OCI-LY7 (cell line): ENCODE data around the gene CPHXL2. TPM values are rescaled to one million over a fixed set of nuclear protein-coding genes. Genes with fewer than 3 reads are reported as not detected.

Experiments used
- BruUV-seq: library from RNA; stranded (reverse); fragments of 400-500 nt; replicated peaks from 2 replicates; lab custom pipeline; 2021; lab: Mats Ljungman, UMichigan
- CTCF ChIA-PET: fragments of 300-600 bp; sonication (Branson Sonifier 250); formaldehyde crosslinking; loops from one replicate; lab custom pipeline; 2022; ENCODE audit warnings: antibody characterized with exemption; ENCODE audit not compliant: unreplicated experiment; lab: Charles Lee
- POLR2A ChIA-PET: fragments of 300-600 bp; sonication (Branson Sonifier 250); formaldehyde crosslinking; loops from one replicate; lab custom pipeline; 2022; ENCODE audit warnings: antibody characterized with exemption; lab: Charles Lee
- DNase-seq: peaks from one replicate; pipeline ENCODE4 v3.0.0-alpha.2; 2015; ENCODE audit warnings: low spot score
- H2AFZ ChIP-seq: fragments of 200-600 bp; sonication (generic), shearing (Covaris generic); 2 replicates; pipeline ENCODE4 v1.6.1; 2014; ENCODE audit warnings: mild to moderate bottlenecking, antibody characterized with exemption, low read length, moderate library complexity
- H3K27ac ChIP-seq: fragments of 200-600 bp; sonication (generic); 2 replicates; pipeline ENCODE4 v1.5.1; 2014; ENCODE audit warnings: mixed run types, low read depth, mild to moderate bottlenecking, moderate library complexity, low read length, inconsistent platforms; ENCODE audit not compliant: poor library complexity, severe bottlenecking
- H3K36me3 ChIP-seq: fragments of 200-600 bp; sonication (generic); 2 replicates; pipeline ENCODE4 v1.6.1; 2014; ENCODE audit warnings: mild to moderate bottlenecking, antibody characterized with exemption, low read length, moderate library complexity, mixed read lengths; ENCODE audit not compliant: insufficient read depth
- H3K4me1 ChIP-seq: fragments of 200-600 bp; sonication (generic); 2 replicates; pipeline ENCODE4 v1.5.1; 2014; ENCODE audit warnings: mild to moderate bottlenecking, low read length; ENCODE audit not compliant: insufficient read depth, poor library complexity, severe bottlenecking
- H3K4me2 ChIP-seq: fragments of 200-600 bp; sonication (generic); 2 replicates; pipeline ENCODE4 v1.6.1; 2014; ENCODE audit warnings: mild to moderate bottlenecking, low read length
- H3K4me3 ChIP-seq: fragments of 200-600 bp; sonication (generic); 2 replicates; pipeline ENCODE4 v1.5.1; 2014; ENCODE audit warnings: mild to moderate bottlenecking, low read depth, low read length; ENCODE audit not compliant: poor library complexity, severe bottlenecking
- H3K79me2 ChIP-seq: fragments of 200-600 bp; sonication (generic); 2 replicates; pipeline ENCODE4 v1.6.1; 2016; ENCODE audit warnings: low read depth, mild to moderate bottlenecking, low read length, moderate library complexity, mixed read lengths; ENCODE audit not compliant: insufficient read depth
- H3K9me2 ChIP-seq: fragments of 200-600 bp; sonication (generic); 2 replicates; pipeline ENCODE4 v1.6.1; 2016; ENCODE audit warnings: mild to moderate bottlenecking, low read length, mixed read lengths; ENCODE audit not compliant: insufficient read depth
- H3K9me3 ChIP-seq: fragments of 200-600 bp; sonication (generic); 2 replicates; pipeline ENCODE4 v1.6.1; 2014; ENCODE audit warnings: mild to moderate bottlenecking, mixed run types, low read length, mixed read lengths
- H4K20me1 ChIP-seq: fragments of 200-600 bp; sonication (generic); 2 replicates; pipeline ENCODE4 v1.6.1; 2014; ENCODE audit warnings: mild to moderate bottlenecking, antibody characterized with exemption, low read length, moderate library complexity, mixed read lengths; ENCODE audit not compliant: insufficient read depth
- EZH2phosphoT487 ChIP-seq: fragments of 200-600 bp; sonication (generic); IDR thresholded peaks from 2 replicates; pipeline ENCODE4 v1.6.1; 2018; ENCODE audit warnings: low read depth, borderline replicate concordance, mild to moderate bottlenecking, mixed run types, antibody characterized with exemption, low read length, moderate library complexity, mixed read lengths
- intact Hi-C: fragments of 100-400 bp; cut with micrococcal nuclease; formaldehyde crosslinking; loops from one replicate; pipeline ENCODE4 v1.10.0; 2022; ENCODE audit not compliant: unreplicated experiment
- small RNA-seq: library from RNA; depleted of rRNA; stranded (forward); fragments of <200 nt; gene quantifications from one replicate; pipeline ENCODE3, GENCODE V24; 2014
- total RNA-seq, 2 experiments: library from RNA; depleted of rRNA in 1 of 2; stranded (reverse); fragments of >200 nt in 1 of 2; shearing (Covaris generic) in 1 of 2; gene quantifications; 2 replicates each; pipeline ENCODE4 v1.2.3, GENCODE V29; 2014 to 2022
- TF ChIP-seq, protein P1 (sequence below): fragments of 200-600 bp; sonication (generic); conservative IDR thresholded peaks from 2 replicates; pipeline ENCODE4 v1.5.1; 2014; ENCODE audit warnings: mild to moderate bottlenecking, antibody characterized with exemption, low read length, moderate library complexity, mixed read lengths

Gene CPHXL2
- total RNA-seq, 2 experiments from 2014 or later: not detected

DNA sequence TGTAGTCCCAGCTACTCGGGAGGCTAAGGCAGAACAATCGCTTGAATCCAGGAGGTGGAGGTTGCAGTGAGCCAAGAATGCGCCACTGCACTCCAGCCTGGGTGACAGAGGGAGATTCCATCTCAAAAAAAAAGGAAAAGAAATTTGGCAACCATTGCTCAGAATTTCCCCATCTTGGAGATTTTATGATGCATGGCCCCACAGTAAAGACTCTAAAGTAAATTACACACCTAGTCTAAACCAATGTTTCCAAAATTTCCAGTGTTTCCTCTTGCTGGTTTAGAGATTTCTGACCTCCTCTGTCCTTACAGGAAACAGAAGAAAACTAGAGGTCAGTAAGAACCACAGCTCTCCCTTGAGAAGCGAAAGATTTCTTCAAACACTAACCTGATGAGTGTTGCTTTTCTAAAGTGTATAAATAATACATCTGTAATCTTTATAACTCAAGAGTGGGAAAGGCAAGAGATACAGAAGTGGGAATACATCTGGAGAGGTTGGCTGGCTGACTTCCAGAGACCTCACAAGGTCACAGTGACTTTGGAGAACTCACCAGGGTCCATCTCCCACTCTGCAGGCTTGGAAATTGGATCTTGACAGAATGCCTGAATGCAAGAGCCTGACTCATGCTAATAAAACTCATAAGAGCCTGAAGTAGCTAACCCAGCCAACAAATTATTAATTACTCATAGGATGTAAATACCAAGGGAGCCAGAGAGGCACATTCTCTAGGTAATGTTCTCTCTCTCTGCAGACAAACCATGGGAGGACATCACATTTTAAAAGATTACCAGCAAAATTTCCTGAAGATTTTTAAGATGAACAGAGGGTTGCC, 62.5 kb downstream of the CPHXL2 start:
- no peak overlapping the region for H3K4me3 ChIP-seq
- DNase-seq: no peak
- no peak overlapping the region for H3K4me2 ChIP-seq
- POLR2A ChIA-PET: interaction anchor here (0.5 kb wide), 1 partner anchor 196 kb away, joined by 3 read pairs; no protein-coding TSS in a partner anchor
- CTCF ChIA-PET: interaction anchor here (1.0 kb wide), 1 partner anchor 59 kb away, joined by 3 read pairs; no protein-coding TSS in a partner anchor
- H3K9me3 ChIP-seq: no peaks in the 10 kb centered on the region
- no peaks in the 10 kb centered on the region for H4K20me1 ChIP-seq
- H3K27ac ChIP-seq: no peak overlapping the region
- no peaks in the 10 kb centered on the region for H3K9me2 ChIP-seq
- H3K36me3 ChIP-seq: peaks cover 99% of the 10 kb centered on the region
- H3K4me1 ChIP-seq: no peaks in the 10 kb centered on the region
- H2AFZ ChIP-seq: no peak overlapping the region
- TF ChIP-seq EZH2phosphoT487: no peak
- TF ChIP-seq, protein P1, sequence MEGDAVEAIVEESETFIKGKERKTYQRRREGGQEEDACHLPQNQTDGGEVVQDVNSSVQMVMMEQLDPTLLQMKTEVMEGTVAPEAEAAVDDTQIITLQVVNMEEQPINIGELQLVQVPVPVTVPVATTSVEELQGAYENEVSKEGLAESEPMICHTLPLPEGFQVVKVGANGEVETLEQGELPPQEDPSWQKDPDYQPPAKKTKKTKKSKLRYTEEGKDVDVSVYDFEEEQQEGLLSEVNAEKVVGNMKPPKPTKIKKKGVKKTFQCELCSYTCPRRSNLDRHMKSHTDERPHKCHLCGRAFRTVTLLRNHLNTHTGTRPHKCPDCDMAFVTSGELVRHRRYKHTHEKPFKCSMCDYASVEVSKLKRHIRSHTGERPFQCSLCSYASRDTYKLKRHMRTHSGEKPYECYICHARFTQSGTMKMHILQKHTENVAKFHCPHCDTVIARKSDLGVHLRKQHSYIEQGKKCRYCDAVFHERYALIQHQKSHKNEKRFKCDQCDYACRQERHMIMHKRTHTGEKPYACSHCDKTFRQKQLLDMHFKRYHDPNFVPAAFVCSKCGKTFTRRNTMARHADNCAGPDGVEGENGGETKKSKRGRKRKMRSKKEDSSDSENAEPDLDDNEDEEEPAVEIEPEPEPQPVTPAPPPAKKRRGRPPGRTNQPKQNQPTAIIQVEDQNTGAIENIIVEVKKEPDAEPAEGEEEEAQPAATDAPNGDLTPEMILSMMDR: no peak
- no TSS peak for BruUV-seq
- no peaks in the 10 kb centered on the region for H3K79me2 ChIP-seq
- intact Hi-C loops: no loop called here

Small RNA genes within 50 kb of the gene (small RNA-seq; reads per million reads assigned to genes)
- gene RN7SL520P: not detected

Other genes with a start within 250 kb of the CPHXL2 start
- 30.0 and 55.1 TPM in 2 replicates for gene CFDP1, start 243.5 kb downstream of the CPHXL2 start, total RNA-seq (2014; rRNA removed; shearing (Covaris generic))
- gene CFDP1, start 243.5 kb downstream of the CPHXL2 start, total RNA-seq (2022): 55.4 and 57.6 TPM in 2 replicates
- gene TMEM170A, start 212.3 kb downstream of the CPHXL2 start, total RNA-seq (2014; rRNA removed; shearing (Covaris generic)): 25.7 and 29.0 TPM in 2 replicates
- gene TMEM170A, start 212.3 kb downstream of the CPHXL2 start, total RNA-seq (2022): 27.3 and 29.4 TPM in 2 replicates
- 0.06 TPM in 1 of 2 replicates, not detected in the other for gene CHST6, start 181.6 kb downstream of the CPHXL2 start, total RNA-seq (2014; rRNA removed; shearing (Covaris generic))
- gene CHST6, start 181.6 kb downstream of the CPHXL2 start, total RNA-seq (2022): 0.13 TPM in 1 of 2 replicates, not detected in the other
- 0.19 and 0.54 TPM in 2 replicates for gene CHST5, start 140.9 kb downstream of the CPHXL2 start, total RNA-seq (2014; rRNA removed; shearing (Covaris generic))
- 0.10 and 0.89 TPM in 2 replicates for gene CHST5, start 140.9 kb downstream of the CPHXL2 start, total RNA-seq (2022)
- 5.6 and 6.9 TPM in 2 replicates for gene TMEM231, start 120.8 kb downstream of the CPHXL2 start, total RNA-seq (2014; rRNA removed; shearing (Covaris generic))
- gene TMEM231, start 120.8 kb downstream of the CPHXL2 start, total RNA-seq (2022): 6.6 and 10.0 TPM in 2 replicates
- 37.0 and 57.7 TPM in 2 replicates for gene GABARAPL2, start 110.6 kb downstream of the CPHXL2 start, total RNA-seq (2014; rRNA removed; shearing (Covaris generic))
- 91.6 and 93.5 TPM in 2 replicates for gene GABARAPL2, start 110.6 kb downstream of the CPHXL2 start, total RNA-seq (2022)
- gene ADAT1, start 53.7 kb downstream of the CPHXL2 start, total RNA-seq (2014; rRNA removed; shearing (Covaris generic)): 46.8 and 53.4 TPM in 2 replicates
- gene ADAT1, start 53.7 kb downstream of the CPHXL2 start, total RNA-seq (2022): 85.7 and 91.7 TPM in 2 replicates
- 126 and 143 TPM in 2 replicates for gene KARS1, start 29.3 kb downstream of the CPHXL2 start, total RNA-seq (2014; rRNA removed; shearing (Covaris generic))
- 167 and 172 TPM in 2 replicates for gene KARS1, start 29.3 kb downstream of the CPHXL2 start, total RNA-seq (2022)
- 41.6 and 42.3 TPM in 2 replicates for gene TERF2IP, start 29.2 kb downstream of the CPHXL2 start, total RNA-seq (2014; rRNA removed; shearing (Covaris generic))
- 64.3 and 69.3 TPM in 2 replicates for gene TERF2IP, start 29.2 kb downstream of the CPHXL2 start, total RNA-seq (2022)
- gene DUXB, start 24.5 kb upstream of the CPHXL2 start, total RNA-seq (2014; rRNA removed; shearing (Covaris generic)): not detected in 2 replicates
- not detected in 2 replicates for gene DUXB, start 24.5 kb upstream of the CPHXL2 start, total RNA-seq (2022)
- not detected in 2 replicates for gene CPHXL, start 49.5 kb upstream of the CPHXL2 start, total RNA-seq (2014; rRNA removed; shearing (Covaris generic))
- not detected in 2 replicates for gene CPHXL, start 49.5 kb upstream of the CPHXL2 start, total RNA-seq (2022)